Osteocyte (in vitro differentiated cells): ENCODE data around the gene FBXO3. TPM values are rescaled to one million over a fixed set of nuclear protein-coding genes. Genes with fewer than 3 reads are reported as not detected.

Experiments
- DNase-seq: peaks from one replicate; pipeline ENCODE4 v3.0.0; 2021; ENCODE audit warnings: mixed read lengths; ENCODE audit not compliant: unreplicated experiment; ENCODE audit errors: extremely low spot score
- H3K27ac Mint-ChIP-seq: one replicate; pipeline ENCODE4 v1.8.0; 2021; ENCODE audit warnings: mild to moderate bottlenecking, mixed read lengths; ENCODE audit not compliant: unreplicated experiment
- H3K27me3 Mint-ChIP-seq: one replicate; pipeline ENCODE4 v1.8.0; 2021; ENCODE audit warnings: mixed read lengths; ENCODE audit not compliant: unreplicated experiment
- H3K36me3 Mint-ChIP-seq: one replicate; pipeline ENCODE4 v1.8.0; 2021; ENCODE audit warnings: mixed read lengths; ENCODE audit not compliant: unreplicated experiment
- H3K4me1 Mint-ChIP-seq: one replicate; pipeline ENCODE4 v1.8.0; 2021; ENCODE audit warnings: mixed read lengths; ENCODE audit not compliant: unreplicated experiment
- H3K4me3 Mint-ChIP-seq: one replicate; pipeline ENCODE4 v1.8.0; 2021; ENCODE audit warnings: mild to moderate bottlenecking, moderate library complexity, mixed read lengths; ENCODE audit not compliant: unreplicated experiment
- H3K9me3 Mint-ChIP-seq: one replicate; pipeline ENCODE4 v1.8.0; 2021; ENCODE audit warnings: mixed read lengths; ENCODE audit not compliant: unreplicated experiment
- CTCF ChIP-seq: fragments of 200-600 bp; sonication (generic); IDR thresholded peaks from 2 replicates; pipeline ENCODE4 v1.5.0; 2021; ENCODE audit warnings: antibody characterized with exemption, mild to moderate bottlenecking, moderate library complexity
- total RNA-seq: library from RNA; stranded (reverse); gene quantifications from 2 replicates; pipeline ENCODE4 v1.2.1, GENCODE V29; 2021

The FBXO3 gene
- total RNA-seq, 1 donor from 2014 or later, result 31.1 TPM

GRCh38 chr11:33700063-33700501, 74.2 kb downstream of the FBXO3 start:
- TF ChIP-seq CTCF, result no peak
- no peaks in the 10 kb centered on the region for H3K9me3 Mint-ChIP-seq
- DNase-seq, result no peak
- peak overlapping the region; percentile 61 for H3K4me3 Mint-ChIP-seq
- no peaks in the 10 kb centered on the region for H3K27me3 Mint-ChIP-seq
- H3K4me1 Mint-ChIP-seq, result peaks cover 61% of the 10 kb centered on the region
- peak overlapping the region; percentile 81 for H3K27ac Mint-ChIP-seq
- no peaks in the 10 kb centered on the region for H3K36me3 Mint-ChIP-seq

DNA sequence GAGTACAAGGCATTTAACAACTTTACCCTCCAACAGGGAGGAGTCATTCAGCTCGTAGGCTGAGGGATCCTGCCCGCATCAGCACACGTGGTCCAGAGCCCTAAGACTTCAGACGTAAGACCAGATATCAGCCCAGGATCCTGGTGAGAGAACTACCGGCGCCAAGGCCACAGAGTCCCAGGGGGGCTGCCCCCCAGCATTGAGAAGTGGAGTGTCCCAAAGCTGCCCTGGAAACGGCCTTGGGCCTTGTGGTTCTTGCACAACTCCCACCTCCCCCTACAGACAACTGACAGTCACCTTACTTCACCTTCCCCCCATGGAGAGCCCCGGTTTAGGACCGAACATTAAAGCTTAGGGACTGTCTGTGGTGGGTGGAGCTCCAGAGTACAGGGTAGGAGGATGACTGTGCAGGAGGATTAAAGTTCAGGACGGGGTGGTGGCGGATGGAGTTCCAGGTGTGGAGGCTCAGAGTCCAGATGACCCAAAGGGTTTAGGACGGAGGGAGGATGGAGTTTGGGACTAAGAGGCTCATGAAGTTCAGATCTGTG, 74.7 kb downstream of the FBXO3 start:
- no peaks in the 10 kb centered on the region for H3K9me3 Mint-ChIP-seq
- no peaks in the 10 kb centered on the region for H3K36me3 Mint-ChIP-seq
- no peaks in the 10 kb centered on the region for H3K27me3 Mint-ChIP-seq
- H3K4me3 Mint-ChIP-seq, result peak overlapping the region; percentile 61
- no peak for DNase-seq
- peaks cover 61% of the 10 kb centered on the region for H3K4me1 Mint-ChIP-seq
- H3K27ac Mint-ChIP-seq, result peak overlapping the region; percentile 81
- no peak for TF ChIP-seq CTCF

DNA sequence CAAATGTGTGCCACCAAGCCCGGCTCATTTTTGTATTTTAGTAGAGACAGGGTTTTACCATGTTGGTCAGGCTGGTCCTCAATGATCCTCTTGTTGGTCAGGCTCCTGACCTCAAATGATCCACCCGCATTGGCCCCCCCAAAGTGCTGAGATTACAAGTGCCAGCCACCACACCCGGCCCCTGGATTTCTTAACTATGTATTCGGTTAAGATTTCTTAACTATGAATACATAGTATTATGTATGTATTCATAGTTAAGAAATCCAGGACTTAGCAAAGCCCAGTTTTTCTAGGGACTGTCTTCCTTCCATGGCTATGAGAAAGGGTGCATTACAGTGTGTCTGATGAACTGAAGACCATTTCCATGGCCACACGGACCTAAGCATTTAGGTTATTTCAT, 75.4 kb downstream of the FBXO3 start:
- Mint-ChIP-seq H3K4me1 (peaks cover 55% of the 10 kb centered on the region), H3K36me3 (no peaks in the 10 kb centered on the region), H3K9me3 (no peaks in the 10 kb centered on the region), H3K27me3 (no peaks in the 10 kb centered on the region), H3K4me3 (no peak overlapping the region), H3K27ac (no peak overlapping the region)
- DNase-seq, result no peak
- no peak for TF ChIP-seq CTCF

DNA sequence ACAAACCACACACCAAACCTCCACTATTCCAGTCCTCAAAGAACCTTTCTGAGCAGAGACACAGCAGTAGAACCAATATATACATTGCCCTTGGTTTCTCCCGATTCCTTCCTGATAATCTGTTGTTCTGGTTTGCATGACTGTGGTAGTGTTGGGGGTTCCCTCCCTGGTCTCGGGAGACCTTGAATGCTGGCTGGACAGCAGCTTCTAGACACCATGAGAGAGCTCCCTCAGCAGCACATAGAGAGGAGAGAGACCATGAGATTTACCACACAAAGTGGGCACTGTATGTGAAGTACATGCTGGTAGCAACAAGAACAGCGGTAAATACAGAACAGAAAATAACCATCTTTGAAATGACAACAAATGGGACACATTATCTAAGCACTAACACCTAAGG, 76.3 kb downstream of the FBXO3 start:
- Mint-ChIP-seq H3K4me1 (peaks cover 52% of the 10 kb centered on the region), H3K27ac (peak overlapping the region; percentile 25), H3K27me3 (no peaks in the 10 kb centered on the region), H3K9me3 (no peaks in the 10 kb centered on the region), H3K4me3 (no peak overlapping the region), H3K36me3 (no peaks in the 10 kb centered on the region)
- no peak for DNase-seq
- no peak for TF ChIP-seq CTCF

- H3K9me3 Mint-ChIP-seq, result no peaks in the 10 kb centered on the region
- no peaks in the 10 kb centered on the region for H3K27me3 Mint-ChIP-seq
- TF ChIP-seq CTCF, result no peak
- no peaks in the 10 kb centered on the region for H3K36me3 Mint-ChIP-seq
- H3K4me1 Mint-ChIP-seq, result peaks cover 53% of the 10 kb centered on the region
- H3K27ac Mint-ChIP-seq, result no peak overlapping the region
- DNase-seq, result no peak
- no peak overlapping the region for H3K4me3 Mint-ChIP-seq
Measured at GRCh38 chr11:33696931-33697638, 77.2 kb downstream of the FBXO3 start.
